Measurements from ENCODE around the gene OMD. TPM values are rescaled to one million over a fixed set of nuclear protein-coding genes. Genes with fewer than 3 reads are reported as not detected.

Gene OMD
- total RNA-seq, 4 donors from 2014 or later = 2.3 to 14.0 (median 4.9) TPM

GRCh38 chr9:92380603-92381002 lies 43.7 kb downstream of the OMD start:
- WGBS, 2 donors = 93 to 98% methylated on average over 2 of the region's 2 CpGs
- no peak for DNase-seq (ENCODE audit: low spot score in 2 of 2)
- H3K4me3 ChIP-seq (ENCODE audit: low read depth, poor library complexity, severe bottlenecking) = no peak overlapping the region
- intact Hi-C loops (cut with DNase I; ENCODE audit: low total_unique reads) = no loop called here
- TF ChIP-seq POLR2A (IDR thresholded peaks at IDR 0.05) (no peak), CTCF (IDR thresholded peaks at IDR 0.05) (no peak)

- intact Hi-C loops (cut with DNase I; ENCODE audit: low total_unique reads) = no loop called here
- TF ChIP-seq CTCF (IDR thresholded peaks at IDR 0.05) = no peak
- TF ChIP-seq POLR2A (IDR thresholded peaks at IDR 0.05) = no peak
Observed at GRCh38 chr9:92378865-92379560, 45.3 kb downstream of the OMD start.

GRCh38 chr9:92377876-92378275 lies 46.4 kb downstream of the OMD start:
- H3K4me3 ChIP-seq (ENCODE audit: low read depth, poor library complexity, severe bottlenecking) = no peak overlapping the region
- no peak for TF ChIP-seq CTCF (IDR thresholded peaks at IDR 0.05)
- TF ChIP-seq POLR2A (IDR thresholded peaks at IDR 0.05) = no peak
- WGBS, 2 donors = 86 to 87% methylated on average over 2 of the region's 2 CpGs
- intact Hi-C loops (cut with DNase I; ENCODE audit: low total_unique reads) = no loop called here
- DNase-seq (ENCODE audit: low spot score in 2 of 2) = no peak

More at GRCh38 chr9:92378865-92379560, 45.3 kb downstream of the OMD start:
- no peak for DNase-seq (ENCODE audit: low spot score in 2 of 2)
- 68 to 73% methylated on average over 7 of the region's 7 CpGs for WGBS, 2 donors
- H3K4me3 ChIP-seq (ENCODE audit: low read depth, poor library complexity, severe bottlenecking) = no peak overlapping the region

GRCh38 chr9:92373167-92373566 lies 51.1 kb downstream of the OMD start:
- H3K4me3 ChIP-seq (ENCODE audit: low read depth, poor library complexity, severe bottlenecking) = no peak overlapping the region
- intact Hi-C loops (cut with DNase I; ENCODE audit: low total_unique reads) = no loop called here
- 97 to 99% methylated on average over 2 of the region's 2 CpGs for WGBS, 2 donors
- no peak for TF ChIP-seq POLR2A (IDR thresholded peaks at IDR 0.05)
- no peak for TF ChIP-seq CTCF (IDR thresholded peaks at IDR 0.05)
- no peak for DNase-seq (ENCODE audit: low spot score in 2 of 2)

GRCh38 chr9:92369075-92369474 lies 55.2 kb downstream of the OMD start:
- no peak overlapping the region for H3K4me3 ChIP-seq (ENCODE audit: low read depth, poor library complexity, severe bottlenecking)
- intact Hi-C loops (cut with DNase I; ENCODE audit: low total_unique reads) = no loop called here
- DNase-seq (ENCODE audit: low spot score in 2 of 2) = no peak
- TF ChIP-seq CTCF (IDR thresholded peaks at IDR 0.05) = no peak
- TF ChIP-seq POLR2A (IDR thresholded peaks at IDR 0.05) = no peak
- 45 to 57% methylated on average over 2 of the region's 2 CpGs for WGBS, 2 donors

Other genes with a start within 250 kb of the OMD start
- gene IARS1, start 130.8 kb downstream of the OMD start, total RNA-seq = 10 to 100 TPM; 39.3 to 54.9 (median 46.7) TPM
- gene NOL8, start 99.1 kb downstream of the OMD start, total RNA-seq = 10 to 100 TPM; 20.4 to 40.8 (median 21.9) TPM
- 10 to 100 TPM in 2 of 4 donors, 1 to 10 TPM in 2; 7.8 to 28.8 (median 12.2) TPM for gene CENPP, start 98.5 kb downstream of the OMD start, total RNA-seq
- gene OGN, start 19.9 kb downstream of the OMD start, total RNA-seq = 1 to 10 TPM in 2 of 4 donors, under 1 TPM in 2; 0.27 to 1.8 (median 0.88) TPM
- 1 to 10 TPM; 3.0 to 9.1 (median 5.7) TPM for gene ASPN, start 58.0 kb upstream of the OMD start, total RNA-seq
- 10 to 100 TPM in 1 of 4 donors, 1 to 10 TPM in 3; 2.4 to 10.1 (median 3.8) TPM for gene ECM2, start 111.5 kb upstream of the OMD start, total RNA-seq
- gene IPPK, start 245.7 kb upstream of the OMD start, total RNA-seq = 10 to 100 TPM; 49.2 to 71.5 (median 54.4) TPM

Measured in lower leg skin (tissue), 4 donors.